Muscle of leg (tissue), 11 donors: ENCODE measurements around the gene SLC4A1. TPM values are rescaled to one million over a fixed set of nuclear protein-coding genes. Genes with fewer than 3 reads are reported as not detected.

Experiments used
- DNase-seq: peaks from one replicate; pipeline ENCODE4 v3.0.0; 2013
- H3K27ac ChIP-seq: one replicate; pipeline ENCODE4 v1.5.1; 2013; ENCODE audit warnings: mild to moderate bottlenecking, low read length, control low read depth
- H3K27me3 ChIP-seq: one replicate; pipeline ENCODE4 v1.6.1; 2013; ENCODE audit warnings: low read length; ENCODE audit not compliant: control insufficient read depth, insufficient read depth
- H3K36me3 ChIP-seq: one replicate; pipeline ENCODE4 v1.6.1; 2013; ENCODE audit warnings: low read length; ENCODE audit not compliant: control insufficient read depth, insufficient read depth
- H3K4me1 ChIP-seq: one replicate; pipeline ENCODE4 v1.6.1; 2013; ENCODE audit warnings: low read length; ENCODE audit not compliant: control insufficient read depth, insufficient read depth
- H3K4me3 ChIP-seq: one replicate; pipeline ENCODE4 v1.5.1; 2013; ENCODE audit warnings: low read length, control low read depth
- H3K9me3 ChIP-seq: replicated peaks from 2 replicates; pipeline ENCODE4 v1.6.1; 2013; ENCODE audit warnings: low read depth, low read length; ENCODE audit not compliant: control insufficient read depth
- WGBS: methylation state at CpG from one replicate; pipeline ENCODE4 v1.1.5; 2013; ENCODE audit warnings: missing lambda C conversion rate; ENCODE audit not compliant: insufficient coverage; 5-methylcytosine and 5-hydroxymethylcytosine counted together
- polyA plus RNA-seq, 8 donors: library from polyadenylated mRNA; unstranded; fragments of 120-200 nt; gene quantifications; one replicate each; pipeline versions ENCODE4 v1.2.1 to v1.2.3, GENCODE V29; 2013; ENCODE audit warnings: inconsistent platforms in 1 of 8, low replicate concordance in 1 of 8; ENCODE audit not compliant: insufficient read length in 8 of 8, insufficient read depth in 1 of 8
- total RNA-seq: library from RNA; stranded (reverse); fragments of 120-200 nt; gene quantifications from one replicate; pipeline ENCODE4 v1.2.4, GENCODE V29; 2013

Gene SLC4A1
- total and polyA plus RNA-seq, 9 donors = 5.2 to 20.9 (median 11.6) TPM

GRCh38 chr17:44310609-44311376 lies 42.9 kb upstream of the SLC4A1 start:
- Histone ChIP-seq H3K36me3 (no peaks in the 10 kb centered on the region), H3K9me3 (no peaks in the 10 kb centered on the region), H3K4me3 (no peak overlapping the region), H3K27me3 (peaks cover 64% of the 10 kb centered on the region), H3K27ac (no peak overlapping the region), H3K4me1 (peaks cover 23% of the 10 kb centered on the region)
- 55% methylated on average over 10 of the region's 10 CpGs for WGBS
- DNase-seq = no peak

GRCh38 chr17:44310188-44310587 lies 42.3 kb upstream of the SLC4A1 start:
- Histone ChIP-seq H3K4me3 (no peak overlapping the region), H3K9me3 (no peaks in the 10 kb centered on the region), H3K27me3 (peaks cover 58% of the 10 kb centered on the region), H3K4me1 (peaks cover 22% of the 10 kb centered on the region), H3K27ac (no peak overlapping the region), H3K36me3 (no peaks in the 10 kb centered on the region)
- WGBS = 100% methylated on average over 1 of the region's 2 CpGs
- DNase-seq = no peak

GRCh38 chr17:44309472-44309871 lies 41.5 kb upstream of the SLC4A1 start:
- Histone ChIP-seq H3K27ac (no peak overlapping the region), H3K27me3 (peaks cover 52% of the 10 kb centered on the region)
- WGBS = 60% methylated on average over 5 of the region's 5 CpGs

GRCh38 chr17:44308865-44309264 lies 40.9 kb upstream of the SLC4A1 start:
- Histone ChIP-seq H3K9me3 (no peaks in the 10 kb centered on the region), H3K4me3 (peak overlapping the region; percentile 13), H3K27me3 (peaks cover 46% of the 10 kb centered on the region), H3K4me1 (peaks cover 16% of the 10 kb centered on the region), H3K27ac (no peak overlapping the region), H3K36me3 (no peaks in the 10 kb centered on the region)
- DNase-seq = no peak
- 0% methylated on average over 8 of the region's 15 CpGs for WGBS

More at GRCh38 chr17:44309472-44309871, 41.5 kb upstream of the SLC4A1 start:
- Histone ChIP-seq H3K36me3 (no peaks in the 10 kb centered on the region), H3K4me3 (no peak overlapping the region), H3K9me3 (no peaks in the 10 kb centered on the region), H3K4me1 (peaks cover 16% of the 10 kb centered on the region)
- DNase-seq = no peak

- Histone ChIP-seq H3K36me3 (no peaks in the 10 kb centered on the region), H3K4me3 (peak within 1 kb of the TSS; percentile 47), H3K4me1 (peaks cover 16% of the 10 kb centered on the region), H3K27ac (no peak within 1 kb of the TSS), H3K9me3 (no peaks in the 10 kb centered on the region), H3K27me3 (peaks cover 42% of the 10 kb centered on the region)
- under 1% methylated on average over 28 of the region's 39 CpGs for WGBS
- peak; percentile 94 for DNase-seq
These were observed 40.4 kb upstream of the SLC4A1 start, which contains the start of gene RUNDC3A for GRCh38 chr17:44308320-44308818. TSS of gene RUNDC3A (plus strand) at chr17:44308601. CDS start at chr17:44308833, 232 bp downstream.

- H3K27ac ChIP-seq = no peak overlapping the region
- H3K9me3 ChIP-seq = no peaks in the 10 kb centered on the region
- H3K36me3 ChIP-seq = no peaks in the 10 kb centered on the region
- WGBS = 1% methylated on average over 12 of the region's 26 CpGs
- peak overlapping the region; percentile 47 for H3K4me3 ChIP-seq
- peaks cover 16% of the 10 kb centered on the region for H3K4me1 ChIP-seq
- H3K27me3 ChIP-seq = peaks cover 34% of the 10 kb centered on the region
- peak; percentile 51 for DNase-seq
These were observed 39.7 kb upstream of the SLC4A1 start for GRCh38 chr17:44307387-44308186.

GRCh38 chr17:44304651-44305050 lies 36.7 kb upstream of the SLC4A1 start:
- H3K27me3 ChIP-seq = peaks cover 18% of the 10 kb centered on the region
- peaks cover 16% of the 10 kb centered on the region for H3K4me1 ChIP-seq
- H3K4me3 ChIP-seq = no peak overlapping the region
- DNase-seq = no peak
- H3K27ac ChIP-seq = no peak overlapping the region
- no peaks in the 10 kb centered on the region for H3K9me3 ChIP-seq
- no peaks in the 10 kb centered on the region for H3K36me3 ChIP-seq

GRCh38 chr17:44297975-44298374 lies 30.0 kb upstream of the SLC4A1 start:
- peaks cover 11% of the 10 kb centered on the region for H3K27me3 ChIP-seq
- no peak overlapping the region for H3K4me3 ChIP-seq
- H3K9me3 ChIP-seq = no peaks in the 10 kb centered on the region
- H3K4me1 ChIP-seq = no peaks in the 10 kb centered on the region
- no peak overlapping the region for H3K27ac ChIP-seq
- H3K36me3 ChIP-seq = no peaks in the 10 kb centered on the region
- DNase-seq = no peak
- WGBS = 81% methylated on average over 2 of the region's 3 CpGs

- no peaks in the 10 kb centered on the region for H3K9me3 ChIP-seq
- H3K36me3 ChIP-seq = no peaks in the 10 kb centered on the region
These were observed 25.7 kb upstream of the SLC4A1 start for GRCh38 chr17:44293509-44294226.

GRCh38 chr17:44287651-44288050 lies 19.7 kb upstream of the SLC4A1 start:
- H3K4me3 ChIP-seq = no peak overlapping the region
- DNase-seq = no peak
- H3K9me3 ChIP-seq = no peaks in the 10 kb centered on the region
- no peaks in the 10 kb centered on the region for H3K4me1 ChIP-seq
- peaks cover 2% of the 10 kb centered on the region for H3K27me3 ChIP-seq
- H3K27ac ChIP-seq = no peak overlapping the region
- no peaks in the 10 kb centered on the region for H3K36me3 ChIP-seq
- 49% methylated on average over 8 of the region's 8 CpGs for WGBS

More at GRCh38 chr17:44293509-44294226, 25.7 kb upstream of the SLC4A1 start:
- H3K4me3 ChIP-seq = no peak overlapping the region
- H3K4me1 ChIP-seq = no peaks in the 10 kb centered on the region
- no peak overlapping the region for H3K27ac ChIP-seq
- peaks cover 8% of the 10 kb centered on the region for H3K27me3 ChIP-seq
- WGBS = 84% methylated on average over 9 of the region's 9 CpGs
- DNase-seq = no peak
